SU-DHL-6 (cell line): Measurements from ENCODE around the gene PTGDS.

Experiments used
- H2AFZ ChIP-seq: fragments of 200-600 bp; sonication (generic); 2 replicates; pipeline ENCODE4 v1.6.1; 2014; ENCODE audit warnings: low read depth, mild to moderate bottlenecking, moderate library complexity, mixed read lengths, antibody characterized with exemption, low read length; ENCODE audit not compliant: severe bottlenecking
- H3F3A ChIP-seq: fragments of 200-600 bp; shearing (Covaris generic); 2 replicates; pipeline ENCODE4 v1.6.0; 2016; ENCODE audit warnings: antibody characterized with exemption, mild to moderate bottlenecking; ENCODE audit not compliant: insufficient read depth
- H3K27ac ChIP-seq: fragments of 200-600 bp; sonication (generic); 2 replicates; pipeline ENCODE4 v1.5.1; 2016; ENCODE audit warnings: low read depth, mild to moderate bottlenecking, low read length, moderate library complexity, mixed read lengths
- H3K27me3 ChIP-seq: fragments of 200-600 bp; sonication (generic), shearing (Covaris generic); 2 replicates; pipeline ENCODE4 v1.6.0; 2014; ENCODE audit warnings: mild to moderate bottlenecking, low read length
- H3K36me3 ChIP-seq: fragments of 200-600 bp; sonication (generic); 2 replicates; pipeline ENCODE4 v1.6.1; 2014; ENCODE audit warnings: mild to moderate bottlenecking, low read length, mixed read lengths
- H3K4me2 ChIP-seq: fragments of 300-600, 200-600 bp; shearing (Covaris generic), sonication (generic); 2 replicates; pipeline ENCODE4 v1.6.0; 2014; ENCODE audit warnings: low read length, low read depth, mild to moderate bottlenecking; ENCODE audit not compliant: poor library complexity, severe bottlenecking
- H3K4me3 ChIP-seq: fragments of 200-600 bp; sonication (generic); 2 replicates; pipeline ENCODE4 v1.5.1; 2014; ENCODE audit warnings: antibody characterized with exemption, low read length, mild to moderate bottlenecking, mixed read lengths; ENCODE audit not compliant: insufficient read depth, poor library complexity, severe bottlenecking
- H3K79me2 ChIP-seq: fragments of 200-600 bp; sonication (generic); 2 replicates; pipeline ENCODE4 v1.6.1; 2014; ENCODE audit warnings: mild to moderate bottlenecking, low read length, moderate library complexity; ENCODE audit not compliant: insufficient read depth
- H3K9ac ChIP-seq: fragments of 200-600 bp; sonication (generic); 2 replicates; pipeline ENCODE4 v1.7.0; 2014; ENCODE audit warnings: mild to moderate bottlenecking, low read length
- H3K9me2 ChIP-seq: fragments of 200-600 bp; sonication (generic); replicated peaks from 2 replicates; pipeline ENCODE4 v1.6.1; 2014; ENCODE audit warnings: low read length; ENCODE audit not compliant: insufficient read depth
- H3K9me3 ChIP-seq: fragments of 200-600 bp; sonication (generic); 2 replicates; pipeline ENCODE4 v1.6.1; 2014; ENCODE audit warnings: low read length, mixed read lengths; ENCODE audit not compliant: insufficient read depth
- H4K20me1 ChIP-seq: fragments of 200-600 bp; sonication (generic); 2 replicates; pipeline ENCODE4 v1.6.1; 2014; ENCODE audit warnings: low read depth, mild to moderate bottlenecking, antibody characterized with exemption, low read length, moderate library complexity, mixed read lengths
- CTCF ChIP-seq: fragments of 200-600 bp; sonication (generic); IDR thresholded peaks from one replicate; pipeline ENCODE4 v1.5.1; 2017; ENCODE audit warnings: antibody characterized with exemption, mild to moderate bottlenecking, low read length, moderate library complexity; ENCODE audit not compliant: insufficient read depth, poor library complexity, severe bottlenecking
- EZH2phosphoT487 ChIP-seq: fragments of 200-600 bp; sonication (generic), shearing (Covaris generic); conservative IDR thresholded peaks from 2 replicates; pipeline ENCODE4 v1.6.1; 2018; ENCODE audit warnings: mild to moderate bottlenecking, antibody characterized with exemption, low read length, moderate library complexity, mixed read lengths

Gene PTGDS

GRCh38 chr9:136995362-136995761, 18.1 kb downstream of the PTGDS start:
- no peak overlapping the region for H2AFZ ChIP-seq
- H3K9ac ChIP-seq, result no peak overlapping the region
- H3K79me2 ChIP-seq, result no peaks in the 10 kb centered on the region
- H3K9me3 ChIP-seq, result no peaks in the 10 kb centered on the region
- H3K27me3 ChIP-seq, result no peaks in the 10 kb centered on the region
- TF ChIP-seq EZH2phosphoT487 (no peak), CTCF (no peak)
- H3F3A ChIP-seq, result no peaks in the 10 kb centered on the region
- H3K27ac ChIP-seq, result no peak overlapping the region
- H3K4me2 ChIP-seq, result no peak overlapping the region
- no peaks in the 10 kb centered on the region for H3K36me3 ChIP-seq
- no peaks in the 10 kb centered on the region for H3K9me2 ChIP-seq
- no peaks in the 10 kb centered on the region for H4K20me1 ChIP-seq
- H3K4me3 ChIP-seq, result no peak overlapping the region

GRCh38 chr9:136995772-136996311, 18.5 kb downstream of the PTGDS start:
- TF ChIP-seq EZH2phosphoT487 (no peak), CTCF (no peak)
- Histone ChIP-seq H3F3A (no peaks in the 10 kb centered on the region), H3K27ac (no peak overlapping the region), H3K4me2 (no peak overlapping the region), H3K9me3 (no peaks in the 10 kb centered on the region), H3K4me3 (no peak overlapping the region), H3K36me3 (no peaks in the 10 kb centered on the region), H3K79me2 (no peaks in the 10 kb centered on the region), H3K9ac (no peak overlapping the region), H2AFZ (no peak overlapping the region), H3K27me3 (no peaks in the 10 kb centered on the region), H3K9me2 (no peaks in the 10 kb centered on the region), H4K20me1 (no peaks in the 10 kb centered on the region)

GRCh38 chr9:136996361-136997292, 19.3 kb downstream of the PTGDS start, which contains the start of gene CLIC3:
CLIC3 (minus strand) TSS chr9:136996568; CDS start chr9:136996543, 25 bp downstream.
- Histone ChIP-seq H2AFZ (no peak within 1 kb of the TSS), H3K9me3 (no peaks in the 10 kb centered on the region), H3K27ac (no peak within 1 kb of the TSS), H3K9me2 (no peaks in the 10 kb centered on the region), H3F3A (no peaks in the 10 kb centered on the region), H3K27me3 (no peaks in the 10 kb centered on the region), H3K4me2 (no peak within 1 kb of the TSS), H3K9ac (no peak within 1 kb of the TSS), H3K4me3 (no peak within 1 kb of the TSS), H4K20me1 (no peaks in the 10 kb centered on the region), H3K36me3 (no peaks in the 10 kb centered on the region), H3K79me2 (no peaks in the 10 kb centered on the region)
- no peak for TF ChIP-seq CTCF
- no peak for TF ChIP-seq EZH2phosphoT487
